SK-N-SH treated with all-trans-retinoic acid at 6 μM for 48 hours (cell line): ENCODE results near the gene NKX2-4.

Experiments
- ARNTL ChIP-seq: fragments of 450-650 bp; formaldehyde crosslinking; IDR thresholded peaks from 2 replicates; pipeline ENCODE4 v1.5.0; 2020; ENCODE audit warnings: low read depth, mild to moderate bottlenecking, moderate library complexity, borderline replicate concordance
- BACH2 ChIP-seq: fragments of 250-450 bp; sonication (Bioruptor Pico); IDR thresholded peaks from 2 replicates; pipeline ENCODE4 v1.9.0; 2021; ENCODE audit warnings: mild to moderate bottlenecking, borderline replicate concordance
- PPARA ChIP-seq: fragments of 250-450 bp; sonication (Bioruptor Pico); IDR thresholded peaks from 2 replicates; pipeline ENCODE4 v1.5.0; 2020; ENCODE audit warnings: mild to moderate bottlenecking, borderline replicate concordance
- RARB ChIP-seq: fragments of 250-450 bp; sonication (Bioruptor Pico); IDR thresholded peaks from 2 replicates; pipeline ENCODE4 v1.8.0; 2021; ENCODE audit warnings: mild to moderate bottlenecking, moderate library complexity
- SNAI2 ChIP-seq: fragments of 250-450 bp; sonication (Bioruptor Pico); IDR thresholded peaks from 2 replicates; pipeline ENCODE4 v1.5.0; 2020; ENCODE audit warnings: mild to moderate bottlenecking, moderate library complexity
- TOX ChIP-seq: fragments of 250-450 bp; sonication (Bioruptor Pico); IDR thresholded peaks from 2 replicates; pipeline ENCODE4 v1.8.0; 2021; ENCODE audit warnings: mild to moderate bottlenecking, moderate library complexity, borderline replicate concordance
- ZC3H10 ChIP-seq: fragments of 250-450 bp; sonication (Bioruptor Pico); IDR thresholded peaks from 2 replicates; pipeline ENCODE4 v1.5.1; 2021; ENCODE audit warnings: mild to moderate bottlenecking, moderate library complexity
- ZFP3 ChIP-seq: fragments of 250-450 bp; sonication (Bioruptor Pico); IDR thresholded peaks from 2 replicates; pipeline ENCODE4 v1.5.0; 2020; ENCODE audit warnings: mild to moderate bottlenecking, moderate library complexity
- ZFP30 ChIP-seq: fragments of 450-650 bp; formaldehyde crosslinking; IDR thresholded peaks from 2 replicates; pipeline ENCODE4 v1.5.0; 2022; ENCODE audit warnings: mild to moderate bottlenecking, moderate library complexity
- ZNF8 ChIP-seq: fragments of 450-650 bp; formaldehyde crosslinking; IDR thresholded peaks from 2 replicates; pipeline ENCODE4 v1.5.0; 2020; ENCODE audit warnings: mild to moderate bottlenecking, moderate library complexity
- TF ChIP-seq, protein P1 (sequence below): fragments of 250-450 bp; sonication (Bioruptor Pico); IDR thresholded peaks from 2 replicates; pipeline ENCODE4 v1.8.0; 2021; ENCODE audit warnings: low read depth, mild to moderate bottlenecking, moderate library complexity, borderline replicate concordance
- TF ChIP-seq, protein P2 (sequence below): fragments of 250-450 bp; sonication (Bioruptor Pico); IDR thresholded peaks from 2 replicates; pipeline ENCODE4 v1.5.1; 2020; ENCODE audit warnings: low read depth, mild to moderate bottlenecking, moderate library complexity
- TF ChIP-seq, protein P3 (sequence below): fragments of 250-450 bp; sonication (Bioruptor Pico); IDR thresholded peaks from 2 replicates; pipeline ENCODE4 v1.5.0; 2020; ENCODE audit warnings: mild to moderate bottlenecking, moderate library complexity
- TF ChIP-seq, protein P4 (sequence below): fragments of 250-450 bp; sonication (Bioruptor Pico); IDR thresholded peaks from 2 replicates; pipeline ENCODE4 v1.8.0; 2020; ENCODE audit warnings: mild to moderate bottlenecking, moderate library complexity, borderline replicate concordance

DNA sequence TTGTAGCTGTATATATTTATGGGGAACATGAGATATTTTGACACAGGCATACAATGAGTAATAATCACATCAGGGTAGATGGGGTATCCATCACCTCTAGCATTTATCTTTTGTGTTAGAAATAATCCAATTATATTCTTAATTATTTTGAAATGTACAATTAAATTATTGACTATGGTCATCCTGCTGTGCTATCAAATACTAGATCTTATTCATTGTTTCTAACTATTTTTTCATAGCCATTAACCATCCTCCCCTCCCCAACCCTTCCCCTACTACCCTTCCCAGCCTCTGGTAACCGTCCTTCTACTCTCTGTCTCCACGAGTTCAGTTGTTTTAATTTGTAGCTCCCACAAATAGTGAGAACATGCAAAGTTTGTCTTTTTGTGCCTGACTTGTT lies 28.5 kb downstream of the NKX2-4 start:
- TF ChIP-seq, protein P1, sequence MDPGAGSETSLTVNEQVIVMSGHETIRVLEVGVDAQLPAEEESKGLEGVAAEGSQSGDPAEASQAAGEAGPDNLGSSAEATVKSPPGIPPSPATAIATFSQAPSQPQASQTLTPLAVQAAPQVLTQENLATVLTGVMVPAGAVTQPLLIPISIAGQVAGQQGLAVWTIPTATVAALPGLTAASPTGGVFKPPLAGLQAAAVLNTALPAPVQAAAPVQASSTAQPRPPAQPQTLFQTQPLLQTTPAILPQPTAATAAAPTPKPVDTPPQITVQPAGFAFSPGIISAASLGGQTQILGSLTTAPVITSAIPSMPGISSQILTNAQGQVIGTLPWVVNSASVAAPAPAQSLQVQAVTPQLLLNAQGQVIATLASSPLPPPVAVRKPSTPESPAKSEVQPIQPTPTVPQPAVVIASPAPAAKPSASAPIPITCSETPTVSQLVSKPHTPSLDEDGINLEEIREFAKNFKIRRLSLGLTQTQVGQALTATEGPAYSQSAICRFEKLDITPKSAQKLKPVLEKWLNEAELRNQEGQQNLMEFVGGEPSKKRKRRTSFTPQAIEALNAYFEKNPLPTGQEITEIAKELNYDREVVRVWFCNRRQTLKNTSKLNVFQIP (CRISPR knock-in tag): no peak
- TF ChIP-seq ZC3H10 (CRISPR knock-in tag) (no peak), PPARA (CRISPR knock-in tag) (no peak), SNAI2 (no peak), ARNTL (no peak), RARB (CRISPR knock-in tag) (no peak), ZFP30 (CRISPR knock-in tag) (no peak), TOX (no peak), ZNF8 (no peak), BACH2 (CRISPR knock-in tag) (no peak), ZFP3 (no peak)
- TF ChIP-seq, protein P2, sequence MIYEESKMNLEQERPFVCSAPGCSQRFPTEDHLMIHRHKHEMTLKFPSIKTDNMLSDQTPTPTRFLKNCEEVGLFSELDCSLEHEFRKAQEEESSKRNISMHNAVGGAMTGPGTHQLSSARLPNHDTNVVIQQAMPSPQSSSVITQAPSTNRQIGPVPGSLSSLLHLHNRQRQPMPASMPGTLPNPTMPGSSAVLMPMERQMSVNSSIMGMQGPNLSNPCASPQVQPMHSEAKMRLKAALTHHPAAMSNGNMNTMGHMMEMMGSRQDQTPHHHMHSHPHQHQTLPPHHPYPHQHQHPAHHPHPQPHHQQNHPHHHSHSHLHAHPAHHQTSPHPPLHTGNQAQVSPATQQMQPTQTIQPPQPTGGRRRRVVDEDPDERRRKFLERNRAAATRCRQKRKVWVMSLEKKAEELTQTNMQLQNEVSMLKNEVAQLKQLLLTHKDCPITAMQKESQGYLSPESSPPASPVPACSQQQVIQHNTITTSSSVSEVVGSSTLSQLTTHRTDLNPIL (CRISPR knock-in tag): no peak
- TF ChIP-seq, protein P3, sequence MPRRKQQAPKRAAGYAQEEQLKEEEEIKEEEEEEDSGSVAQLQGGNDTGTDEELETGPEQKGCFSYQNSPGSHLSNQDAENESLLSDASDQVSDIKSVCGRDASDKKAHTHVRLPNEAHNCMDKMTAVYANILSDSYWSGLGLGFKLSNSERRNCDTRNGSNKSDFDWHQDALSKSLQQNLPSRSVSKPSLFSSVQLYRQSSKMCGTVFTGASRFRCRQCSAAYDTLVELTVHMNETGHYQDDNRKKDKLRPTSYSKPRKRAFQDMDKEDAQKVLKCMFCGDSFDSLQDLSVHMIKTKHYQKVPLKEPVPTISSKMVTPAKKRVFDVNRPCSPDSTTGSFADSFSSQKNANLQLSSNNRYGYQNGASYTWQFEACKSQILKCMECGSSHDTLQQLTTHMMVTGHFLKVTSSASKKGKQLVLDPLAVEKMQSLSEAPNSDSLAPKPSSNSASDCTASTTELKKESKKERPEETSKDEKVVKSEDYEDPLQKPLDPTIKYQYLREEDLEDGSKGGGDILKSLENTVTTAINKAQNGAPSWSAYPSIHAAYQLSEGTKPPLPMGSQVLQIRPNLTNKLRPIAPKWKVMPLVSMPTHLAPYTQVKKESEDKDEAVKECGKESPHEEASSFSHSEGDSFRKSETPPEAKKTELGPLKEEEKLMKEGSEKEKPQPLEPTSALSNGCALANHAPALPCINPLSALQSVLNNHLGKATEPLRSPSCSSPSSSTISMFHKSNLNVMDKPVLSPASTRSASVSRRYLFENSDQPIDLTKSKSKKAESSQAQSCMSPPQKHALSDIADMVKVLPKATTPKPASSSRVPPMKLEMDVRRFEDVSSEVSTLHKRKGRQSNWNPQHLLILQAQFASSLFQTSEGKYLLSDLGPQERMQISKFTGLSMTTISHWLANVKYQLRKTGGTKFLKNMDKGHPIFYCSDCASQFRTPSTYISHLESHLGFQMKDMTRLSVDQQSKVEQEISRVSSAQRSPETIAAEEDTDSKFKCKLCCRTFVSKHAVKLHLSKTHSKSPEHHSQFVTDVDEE (CRISPR knock-in tag): no peak
- TF ChIP-seq, protein P4, sequence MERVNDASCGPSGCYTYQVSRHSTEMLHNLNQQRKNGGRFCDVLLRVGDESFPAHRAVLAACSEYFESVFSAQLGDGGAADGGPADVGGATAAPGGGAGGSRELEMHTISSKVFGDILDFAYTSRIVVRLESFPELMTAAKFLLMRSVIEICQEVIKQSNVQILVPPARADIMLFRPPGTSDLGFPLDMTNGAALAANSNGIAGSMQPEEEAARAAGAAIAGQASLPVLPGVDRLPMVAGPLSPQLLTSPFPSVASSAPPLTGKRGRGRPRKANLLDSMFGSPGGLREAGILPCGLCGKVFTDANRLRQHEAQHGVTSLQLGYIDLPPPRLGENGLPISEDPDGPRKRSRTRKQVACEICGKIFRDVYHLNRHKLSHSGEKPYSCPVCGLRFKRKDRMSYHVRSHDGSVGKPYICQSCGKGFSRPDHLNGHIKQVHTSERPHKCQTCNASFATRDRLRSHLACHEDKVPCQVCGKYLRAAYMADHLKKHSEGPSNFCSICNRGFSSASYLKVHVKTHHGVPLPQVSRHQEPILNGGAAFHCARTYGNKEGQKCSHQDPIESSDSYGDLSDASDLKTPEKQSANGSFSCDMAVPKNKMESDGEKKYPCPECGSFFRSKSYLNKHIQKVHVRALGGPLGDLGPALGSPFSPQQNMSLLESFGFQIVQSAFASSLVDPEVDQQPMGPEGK (CRISPR knock-in tag): no peak
